SK-N-SH treated with all-trans-retinoic acid at 6 μM for 48 hours (cell line): Measurements from ENCODE around the gene NDUFA8.

Experiments used
- ATAC-seq: fragments of 200-7000 bp; cut with Tn5 transposase; 3 replicates; pipeline ENCODE4 v1.9.1; 2020; ENCODE audit warnings: mild to moderate bottlenecking, moderate library complexity
- ARNTL ChIP-seq: fragments of 450-650 bp; formaldehyde crosslinking; IDR thresholded peaks from 2 replicates; pipeline ENCODE4 v1.5.0; 2020; ENCODE audit warnings: low read depth, mild to moderate bottlenecking, moderate library complexity, borderline replicate concordance
- BACH2 ChIP-seq: fragments of 250-450 bp; sonication (Bioruptor Pico); IDR thresholded peaks from 2 replicates; pipeline ENCODE4 v1.9.0; 2021; ENCODE audit warnings: mild to moderate bottlenecking, borderline replicate concordance
- CSDC2 ChIP-seq: fragments of 250-450 bp; sonication (Bioruptor Pico); IDR thresholded peaks from 2 replicates; pipeline ENCODE4 v1.5.0; 2020; ENCODE audit warnings: mild to moderate bottlenecking, moderate library complexity
- CSRNP3 ChIP-seq: fragments of 250-450 bp; sonication (Bioruptor Pico); IDR thresholded peaks from 2 replicates; pipeline ENCODE4 v1.5.1; 2021; ENCODE audit warnings: mild to moderate bottlenecking, moderate library complexity
- ESRRG ChIP-seq: fragments of 250-450 bp; sonication (Bioruptor Pico); IDR thresholded peaks from 2 replicates; pipeline ENCODE4 v1.6.1; 2021; ENCODE audit warnings: mild to moderate bottlenecking
- GLIS3 ChIP-seq: fragments of 250-450 bp; sonication (Bioruptor Pico); IDR thresholded peaks from 2 replicates; pipeline ENCODE4 v1.5.0; 2020; ENCODE audit warnings: mild to moderate bottlenecking, moderate library complexity
- ISL1 ChIP-seq: fragments of 250-450 bp; sonication (Bioruptor Pico); IDR thresholded peaks from 2 replicates; pipeline ENCODE4 v2.1.2; 2022; ENCODE audit warnings: mild to moderate bottlenecking, moderate library complexity
- OSR1 ChIP-seq: fragments of 250-450 bp; sonication (Bioruptor Pico); IDR thresholded peaks from 2 replicates; pipeline ENCODE4 v1.8.0; 2022; ENCODE audit warnings: moderate library complexity, mild to moderate bottlenecking, inconsistent platforms
- PATZ1 ChIP-seq: fragments of 250-450 bp; sonication (Bioruptor Pico); IDR thresholded peaks from 2 replicates; pipeline ENCODE4 v1.8.0; 2020; ENCODE audit warnings: mild to moderate bottlenecking, moderate library complexity, borderline replicate concordance
- POU6F1 ChIP-seq: fragments of 250-450 bp; sonication (Bioruptor Pico); IDR thresholded peaks from 2 replicates; pipeline ENCODE4 v1.8.0; 2021; ENCODE audit warnings: low read depth, mild to moderate bottlenecking, moderate library complexity, borderline replicate concordance
- PPARA ChIP-seq: fragments of 250-450 bp; sonication (Bioruptor Pico); IDR thresholded peaks from 2 replicates; pipeline ENCODE4 v1.5.0; 2020; ENCODE audit warnings: mild to moderate bottlenecking, borderline replicate concordance
- RARB ChIP-seq: fragments of 250-450 bp; sonication (Bioruptor Pico); IDR thresholded peaks from 2 replicates; pipeline ENCODE4 v1.8.0; 2021; ENCODE audit warnings: mild to moderate bottlenecking, moderate library complexity
- SNAI2 ChIP-seq: fragments of 250-450 bp; sonication (Bioruptor Pico); IDR thresholded peaks from 2 replicates; pipeline ENCODE4 v1.5.0; 2020; ENCODE audit warnings: mild to moderate bottlenecking, moderate library complexity
- TOX ChIP-seq: fragments of 250-450 bp; sonication (Bioruptor Pico); IDR thresholded peaks from 2 replicates; pipeline ENCODE4 v1.8.0; 2021; ENCODE audit warnings: mild to moderate bottlenecking, moderate library complexity, borderline replicate concordance
- TSHZ2 ChIP-seq: fragments of 250-450 bp; sonication (Bioruptor Pico); IDR thresholded peaks from 2 replicates; pipeline ENCODE4 v1.5.0; 2020; ENCODE audit warnings: mild to moderate bottlenecking, moderate library complexity
- ZC3H10 ChIP-seq: fragments of 250-450 bp; sonication (Bioruptor Pico); IDR thresholded peaks from 2 replicates; pipeline ENCODE4 v1.5.1; 2021; ENCODE audit warnings: mild to moderate bottlenecking, moderate library complexity
- ZFP3 ChIP-seq: fragments of 250-450 bp; sonication (Bioruptor Pico); IDR thresholded peaks from 2 replicates; pipeline ENCODE4 v1.5.0; 2020; ENCODE audit warnings: mild to moderate bottlenecking, moderate library complexity
- ZFP30 ChIP-seq: fragments of 450-650 bp; formaldehyde crosslinking; IDR thresholded peaks from 2 replicates; pipeline ENCODE4 v1.5.0; 2022; ENCODE audit warnings: mild to moderate bottlenecking, moderate library complexity
- ZNF70 ChIP-seq: fragments of 450-650 bp; formaldehyde crosslinking; IDR thresholded peaks from 2 replicates; pipeline ENCODE4 v1.5.0; 2020; ENCODE audit warnings: mild to moderate bottlenecking, moderate library complexity

NDUFA8 gene

GRCh38 chr9:122172131-122172530, 12.6 kb upstream of the NDUFA8 start:
- TF ChIP-seq CSRNP3 (CRISPR knock-in tag) (no peak), TOX (CRISPR knock-in tag) (no peak), ZFP3 (CRISPR knock-in tag) (no peak), ZFP30 (CRISPR knock-in tag) (no peak), CSDC2 (CRISPR knock-in tag) (no peak)
- ATAC-seq: no peak

- ATAC-seq: no peak
- TF ChIP-seq PPARA (CRISPR knock-in tag) (no peak), CSRNP3 (CRISPR knock-in tag) (no peak), CSDC2 (CRISPR knock-in tag) (no peak), TSHZ2 (no peak), PATZ1 (no peak), ARNTL (CRISPR knock-in tag) (no peak), ZFP3 (CRISPR knock-in tag) (no peak), ZC3H10 (CRISPR knock-in tag) (no peak), BACH2 (CRISPR knock-in tag) (no peak), GLIS3 (CRISPR knock-in tag) (no peak), TOX (CRISPR knock-in tag) (no peak), ESRRG (CRISPR knock-in tag) (no peak), RARB (no peak), ZNF70 (CRISPR knock-in tag) (no peak), POU6F1 (no peak)
Observed at GRCh38 chr9:122168356-122168755, 8.8 kb upstream of the NDUFA8 start.

GRCh38 chr9:122164286-122164685, 4.7 kb upstream of the NDUFA8 start:
- no peak for ATAC-seq
- TF ChIP-seq OSR1 (no peak), SNAI2 (CRISPR knock-in tag) (no peak), ZNF70 (CRISPR knock-in tag) (no peak), PPARA (CRISPR knock-in tag) (no peak), ESRRG (CRISPR knock-in tag) (no peak), ZC3H10 (CRISPR knock-in tag) (no peak), ISL1 (CRISPR knock-in tag) (no peak), ARNTL (CRISPR knock-in tag) (no peak), TSHZ2 (no peak), CSRNP3 (CRISPR knock-in tag) (no peak), GLIS3 (CRISPR knock-in tag) (no peak), BACH2 (CRISPR knock-in tag) (no peak), RARB (no peak), POU6F1 (no peak)
